ENCODE results near the gene FRG1.
"Not testable (repeated sequence)": the region's sequence is repeated elsewhere in the genome, so short reads cannot be mapped to it uniquely, and the experiment has no call there.

The FRG1 gene

GRCh38 chr4:189940178-189941004 is at the start of gene FRG1:
FRG1 (plus strand) TSS chr4:189940872; CDS start chr4:189941010, 138 bp downstream.
- peak; percentile 98 for DNase-seq

GRCh38 chr4:189897667-189898066 is 43.0 kb upstream of the FRG1 start:
- DNase-seq = no peak

DNA sequence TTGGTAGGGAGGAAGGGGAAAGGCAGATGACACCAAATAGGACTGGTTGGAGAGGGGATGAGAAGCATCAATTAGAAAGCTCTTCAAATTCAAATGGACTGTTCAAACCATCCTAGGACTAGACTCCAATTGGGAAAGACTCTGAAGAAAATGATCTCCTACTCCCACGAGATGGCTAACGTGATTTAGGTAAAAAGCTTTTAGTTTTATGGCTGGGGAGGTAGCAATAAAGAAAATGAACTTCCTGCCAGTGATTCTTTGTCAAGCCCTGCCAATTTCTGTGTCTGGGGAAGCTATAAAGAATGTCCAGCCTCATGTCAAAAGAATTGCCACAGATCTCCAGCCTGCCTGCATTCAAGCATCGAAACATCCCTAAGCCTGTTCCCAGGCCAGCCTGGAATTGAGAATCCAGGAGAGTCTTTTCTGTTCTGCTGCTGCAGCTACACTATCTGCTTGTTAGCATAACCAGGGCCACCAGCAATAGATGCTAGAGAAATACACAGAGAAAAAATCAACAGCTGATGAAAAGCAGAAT is 41.1 kb upstream of the FRG1 start:
- not testable (repeated sequence) for DNase-seq

DNA sequence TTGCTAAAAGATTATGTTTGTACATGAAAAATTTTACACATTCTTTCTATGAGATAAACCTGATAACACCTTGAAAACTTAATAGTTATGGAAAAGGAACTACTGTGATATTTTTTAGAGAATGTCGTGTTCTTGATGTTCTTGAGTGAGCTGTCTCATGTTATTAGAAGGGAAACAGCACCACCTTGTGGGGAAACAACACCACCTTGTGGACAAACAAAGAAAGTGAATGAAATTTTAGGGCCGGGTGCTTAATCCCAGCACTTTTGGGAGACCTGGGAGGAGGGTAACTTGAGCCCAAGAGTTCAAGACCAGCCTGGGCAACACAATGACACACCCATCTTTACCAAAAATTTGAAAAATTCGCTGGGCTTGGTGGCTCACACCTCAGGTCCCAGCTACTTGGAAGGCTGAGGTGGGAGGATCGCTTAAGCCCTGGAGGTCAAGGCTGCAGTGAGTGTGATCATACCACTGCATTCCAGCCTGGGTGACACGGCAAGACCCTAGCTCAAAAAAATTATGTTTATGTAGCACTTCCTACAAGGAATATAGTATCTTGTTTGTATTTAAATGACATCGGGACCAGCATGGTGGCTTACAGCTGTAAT is 36.1 kb upstream of the FRG1 start:
- peak; percentile 74 for DNase-seq

GRCh38 chr4:189912170-189912569 is 28.5 kb upstream of the FRG1 start:
- DNase-seq = no peak

DNA sequence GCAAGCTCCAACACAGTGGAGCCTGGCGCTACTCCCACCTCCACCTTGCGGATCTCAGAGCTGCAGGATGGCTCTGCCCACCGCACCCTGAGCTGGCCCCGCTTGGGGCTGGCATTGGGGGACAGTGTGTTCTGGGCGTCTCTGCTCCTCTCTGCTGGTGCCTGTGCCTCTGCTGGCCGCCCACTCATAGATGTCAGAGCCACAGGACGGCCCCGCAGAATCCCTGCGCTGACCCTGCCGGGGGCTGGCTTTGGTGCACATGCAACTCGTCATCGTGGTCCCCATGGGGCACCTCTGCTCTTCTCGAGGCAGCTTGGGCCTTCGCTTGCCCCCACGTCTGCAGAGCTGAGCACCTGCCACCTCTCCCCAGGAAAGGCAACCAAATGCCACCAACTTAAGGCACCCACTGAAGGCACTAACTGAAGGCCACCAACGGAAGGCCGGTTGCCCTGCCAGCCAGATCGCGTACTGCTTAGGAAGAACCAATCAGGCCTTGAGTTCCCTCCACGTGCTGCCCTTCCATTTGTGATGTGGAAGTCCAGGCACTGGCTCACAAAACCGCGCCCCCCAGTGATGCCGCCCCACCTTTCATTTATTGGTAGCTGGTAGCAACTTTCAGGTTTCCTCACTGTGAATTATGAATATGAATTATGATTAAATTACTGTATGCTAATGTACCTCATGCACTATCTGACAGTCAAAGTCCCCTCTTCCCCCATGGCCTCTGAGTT is 23.3 kb upstream of the FRG1 start:
- no peak for DNase-seq

DNA sequence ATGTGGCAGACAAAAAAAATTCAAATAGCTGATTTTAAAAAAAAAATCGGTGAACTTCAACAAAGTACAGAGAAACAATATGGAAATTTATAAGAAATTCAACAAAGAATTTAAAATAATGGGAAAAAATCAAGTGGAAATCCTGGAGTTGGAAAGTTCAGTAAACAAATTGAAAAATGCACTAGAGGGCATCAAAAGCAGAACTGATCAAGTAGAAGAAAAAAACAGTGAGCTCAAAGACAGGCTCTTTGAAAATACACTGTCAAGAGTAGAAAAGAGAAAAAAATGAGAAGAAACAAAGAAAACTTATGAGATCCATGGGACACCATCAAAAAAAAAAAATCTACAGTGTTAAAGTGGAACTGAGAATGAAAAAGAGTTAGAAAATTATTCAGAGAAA is 19.6 kb upstream of the FRG1 start:
- DNase-seq = no peak

- not testable (repeated sequence) for DNase-seq
Measured at GRCh38 chr4:189926742-189927141, 13.9 kb upstream of the FRG1 start.

- DNase-seq = no peak
Measured at GRCh38 chr4:189941005-189941450, 356 bp downstream of the FRG1 start.

DNA sequence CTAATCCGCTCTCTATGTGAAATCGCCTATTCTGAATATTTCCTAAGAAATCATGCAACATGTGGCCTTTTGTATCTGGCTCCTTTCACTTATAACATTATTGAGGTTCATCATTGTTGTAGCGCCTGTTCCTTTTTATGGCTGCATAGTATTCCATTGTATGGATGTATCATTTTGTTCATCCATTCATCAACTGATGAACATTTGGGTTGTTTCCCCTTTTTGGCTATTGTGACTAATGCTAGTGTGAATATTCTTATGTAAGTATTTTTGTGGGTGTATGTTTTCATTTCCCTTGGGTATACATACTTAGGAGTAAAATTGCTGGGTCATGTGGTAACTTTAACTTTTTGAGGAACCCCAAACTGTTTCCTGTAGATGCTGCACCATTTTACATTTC is 1.7 kb downstream of the FRG1 start:
- not testable (repeated sequence) for DNase-seq

DNA sequence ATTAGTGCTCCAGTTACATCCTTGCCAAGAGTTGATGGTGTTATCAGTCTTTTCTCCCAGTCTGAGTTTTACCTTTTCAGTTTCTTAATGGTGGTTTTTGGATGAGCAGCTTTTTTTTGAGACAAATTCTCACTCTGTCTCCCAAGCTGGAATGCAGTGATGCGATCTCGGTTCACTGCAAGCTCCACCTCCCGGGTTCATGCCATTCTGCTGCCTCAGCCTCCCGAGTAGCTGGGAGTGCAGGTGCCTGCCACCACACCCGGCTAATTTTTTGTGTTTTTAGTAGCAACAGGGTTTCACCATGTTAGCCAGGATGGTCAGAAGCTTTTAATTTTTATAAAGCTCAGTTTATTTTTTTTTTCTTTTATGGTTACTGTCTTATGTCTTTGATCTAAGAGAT is 3.4 kb downstream of the FRG1 start:
- DNase-seq = not testable (repeated sequence)

DNA sequence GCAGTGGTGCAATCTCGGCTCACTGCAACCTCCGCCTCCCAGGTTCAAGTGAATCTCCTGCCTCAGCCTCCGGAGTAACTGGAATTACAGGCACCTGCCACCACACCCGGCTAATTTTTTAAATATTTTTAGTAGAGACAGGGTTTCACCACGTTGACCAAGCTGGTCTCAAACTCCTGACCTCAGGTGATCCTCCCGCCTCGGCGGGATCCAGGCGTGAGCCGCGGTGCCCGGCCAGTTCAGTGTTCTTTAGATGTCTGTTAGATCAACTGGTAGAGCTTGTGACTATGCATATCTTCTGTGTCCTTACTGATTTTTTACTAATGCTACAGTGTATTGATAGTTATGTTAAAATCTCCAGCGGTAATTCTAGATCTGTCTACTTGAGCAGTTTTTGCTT is 6.2 kb downstream of the FRG1 start:
- DNase-seq = not testable (repeated sequence)

GRCh38 chr4:189948486-189948885 is 7.8 kb downstream of the FRG1 start:
- DNase-seq = not testable (repeated sequence)

DNA sequence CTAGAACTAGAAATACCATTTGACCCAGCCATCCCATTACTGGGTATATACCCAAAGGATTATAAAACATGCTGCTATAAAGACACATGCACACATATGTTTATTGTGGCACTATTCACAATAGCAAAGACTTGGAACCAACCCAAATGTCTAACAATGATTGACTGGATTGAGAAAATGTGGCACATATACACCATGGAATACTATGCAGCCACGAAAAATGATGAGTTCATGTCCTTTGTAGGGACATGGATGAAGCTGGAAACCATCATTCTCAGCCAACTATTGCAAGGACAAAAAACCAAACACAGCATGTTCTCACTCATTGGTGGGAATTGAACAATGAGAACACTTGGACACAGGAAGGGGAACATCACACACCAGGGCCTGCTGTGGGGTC is 28.6 kb downstream of the FRG1 start:
- not testable (repeated sequence) for DNase-seq

DNA sequence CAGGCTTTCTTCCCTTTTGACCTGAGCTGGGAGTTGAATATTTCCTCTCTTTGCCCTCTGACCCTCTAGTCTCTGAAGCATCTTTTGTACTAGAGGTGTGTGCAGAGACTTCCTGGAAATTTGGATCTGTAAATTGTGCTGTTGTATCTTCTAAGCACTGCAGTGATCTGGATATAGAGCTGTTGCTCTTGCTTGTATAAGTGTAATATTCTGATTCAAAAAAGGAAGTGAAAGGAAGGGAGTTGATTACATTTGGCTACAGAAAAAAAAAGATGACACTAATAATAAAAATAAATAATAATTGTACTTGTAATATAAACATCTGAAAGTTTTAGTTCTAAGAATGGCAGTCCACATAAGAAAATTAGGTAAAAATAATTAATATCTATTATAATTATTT is 33.0 kb downstream of the FRG1 start:
- no peak for DNase-seq

DNA sequence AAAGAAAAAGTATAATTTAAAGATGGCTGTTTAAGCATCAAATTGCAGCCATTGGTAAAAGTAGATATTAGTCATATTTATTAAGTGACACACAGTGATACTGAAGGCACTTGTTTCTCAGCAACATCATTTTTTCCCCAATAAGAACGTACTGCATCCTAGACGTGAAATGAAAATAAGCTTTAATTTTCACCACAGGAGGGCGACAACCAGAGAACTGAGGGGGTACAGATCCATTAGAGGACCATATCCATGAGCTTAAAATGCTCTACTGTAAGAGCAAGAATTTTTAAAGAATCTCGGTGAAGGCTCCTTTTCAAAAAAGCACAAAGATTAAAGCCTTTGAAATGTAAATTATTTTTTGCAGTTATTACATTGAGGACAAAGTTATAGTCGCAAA is 33.4 kb downstream of the FRG1 start:
- DNase-seq = no peak

DNA sequence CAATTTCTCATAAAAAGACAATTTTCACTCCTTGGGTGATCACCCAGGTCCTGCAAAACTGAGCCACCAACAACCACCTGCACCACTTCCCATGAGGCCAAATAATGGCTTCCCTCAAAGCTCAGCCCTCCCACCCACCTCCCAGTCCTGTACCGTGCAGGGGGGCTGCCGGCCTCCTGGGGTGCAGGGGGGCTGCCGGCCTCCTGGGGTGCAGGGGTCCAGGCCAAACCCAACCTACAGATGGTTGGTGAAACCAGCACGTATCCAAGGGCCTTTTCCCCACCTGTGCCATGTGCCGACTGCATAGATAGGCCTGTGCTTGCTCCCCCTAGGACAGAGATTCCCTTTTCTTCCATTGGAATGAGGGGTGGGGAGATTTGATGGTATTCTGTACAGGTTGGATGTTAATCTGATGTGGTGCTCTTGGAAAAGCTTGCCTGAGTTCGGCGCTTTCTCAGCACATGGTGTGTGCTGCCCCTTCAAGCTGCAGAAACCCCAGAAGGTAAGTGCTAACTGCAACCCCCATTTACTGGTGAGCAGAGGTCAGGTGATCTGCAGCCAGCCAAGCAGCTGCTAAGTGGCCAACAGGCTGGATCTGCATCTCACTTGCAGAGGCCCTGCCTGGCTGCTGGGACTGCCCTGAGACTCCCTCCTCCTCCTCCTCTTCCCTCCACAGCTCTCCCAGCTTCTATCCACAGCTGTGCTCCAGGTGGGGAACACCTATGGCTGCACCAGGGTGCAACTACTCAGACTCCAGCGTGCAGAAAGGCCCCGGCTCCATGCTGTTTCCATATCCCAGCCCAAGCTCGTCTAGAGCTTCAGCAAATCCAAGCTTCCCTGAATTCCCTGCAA is 38.8 kb downstream of the FRG1 start:
- no peak for DNase-seq

GRCh38 chr4:189980292-189980691 is 39.6 kb downstream of the FRG1 start:
- not testable (repeated sequence) for DNase-seq

GRCh38 chr4:189981970-189982369 is 41.3 kb downstream of the FRG1 start:
- DNase-seq = no peak

DNA sequence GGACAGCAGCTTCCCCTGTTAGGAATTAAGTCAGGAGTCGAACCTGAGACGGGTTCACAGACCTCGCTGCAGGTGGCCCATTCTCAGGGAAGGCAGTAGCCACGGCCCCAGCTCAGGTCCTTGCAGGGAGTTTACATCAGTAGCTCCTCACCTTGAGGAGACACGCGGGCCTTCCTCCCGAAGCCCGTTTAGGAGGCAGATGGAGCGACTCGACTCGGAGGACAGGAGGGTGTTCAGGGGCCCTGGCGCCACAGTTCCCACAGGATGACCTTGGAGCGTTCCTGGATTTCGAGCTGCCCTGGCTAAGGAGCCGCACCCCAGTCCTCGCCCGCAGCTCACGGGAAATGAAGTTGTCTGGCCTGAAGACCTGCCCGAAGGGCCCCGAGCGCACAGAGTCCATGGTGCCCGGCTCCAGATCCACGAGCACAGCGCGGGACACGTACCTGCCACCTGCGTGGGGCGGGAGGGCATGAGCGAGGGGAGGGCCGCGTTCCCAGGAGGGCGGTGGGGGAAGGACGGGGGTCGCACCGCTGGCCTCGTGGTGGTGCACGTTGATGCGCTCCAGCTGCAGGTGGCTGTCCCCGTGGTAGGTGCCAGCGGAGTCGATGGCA is 43.3 kb downstream of the FRG1 start:
- DNase-seq = not testable (repeated sequence)

DNA sequence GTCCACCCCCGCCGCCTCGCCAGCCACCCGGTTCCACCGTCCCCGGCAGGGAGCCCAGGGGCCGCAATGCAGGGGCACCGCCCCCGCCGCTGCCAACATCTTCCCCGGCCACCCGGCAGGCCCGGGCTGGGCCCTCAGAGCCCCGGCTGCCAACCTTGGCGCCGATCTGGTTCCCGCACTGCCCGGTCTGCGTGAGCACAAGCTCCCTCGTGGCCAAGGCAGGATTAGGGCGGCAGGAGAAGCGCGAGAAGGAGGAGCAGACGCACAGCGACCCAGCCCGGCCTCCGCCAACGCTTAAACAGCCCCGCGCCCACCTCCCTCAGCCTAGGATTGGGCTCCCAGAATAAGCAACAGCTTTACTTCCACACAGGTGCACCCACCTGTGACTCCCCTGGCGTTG is 44.0 kb downstream of the FRG1 start:
- not testable (repeated sequence) for DNase-seq

All from islet precursor cell (in vitro differentiated cells).